MM.1S (cell line): ENCODE measurements around the gene CSNK1E.

ENCODE experiments used
- DNase-seq: peaks from one replicate; pipeline ENCODE4 v3.0.0-alpha.2; 2015
- H2AFZ ChIP-seq: fragments of 300-600 bp; sonication (generic); 2 replicates; pipeline ENCODE4 v1.6.0; 2016; ENCODE audit warnings: antibody characterized with exemption, low read length
- H3F3A ChIP-seq: fragments of 300-600 bp; sonication (generic); 2 replicates; pipeline ENCODE4 v1.6.1; 2016; ENCODE audit warnings: mild to moderate bottlenecking, antibody characterized with exemption, low read length, moderate library complexity, mixed read lengths; ENCODE audit not compliant: insufficient read depth
- H3K27ac ChIP-seq: fragments of 300-600 bp; sonication (generic); 2 replicates; pipeline ENCODE4 v1.5.1; 2016; ENCODE audit warnings: mild to moderate bottlenecking, low read length
- H3K27me3 ChIP-seq: fragments of 300-600 bp; sonication (generic); replicated peaks from 2 replicates; pipeline ENCODE4 v1.6.0; 2016; ENCODE audit warnings: low read length; ENCODE audit not compliant: insufficient read depth
- H3K36me3 ChIP-seq: fragments of 300-600 bp; sonication (generic); replicated peaks from 2 replicates; pipeline ENCODE4 v1.6.1; 2016; ENCODE audit warnings: mild to moderate bottlenecking, low read length, mixed read lengths; ENCODE audit not compliant: insufficient read depth
- H3K4me1 ChIP-seq: fragments of 300-600 bp; sonication (generic); 2 replicates; pipeline ENCODE4 v1.6.1; 2016; ENCODE audit warnings: low read length, mixed read lengths
- H3K4me2 ChIP-seq: fragments of 300-600 bp; sonication (generic); 2 replicates; pipeline ENCODE4 v1.6.0; 2016; ENCODE audit warnings: low read depth, low read length
- H3K4me3 ChIP-seq: fragments of 300-600 bp; sonication (generic); 2 replicates; pipeline ENCODE4 v1.5.1; 2016; ENCODE audit warnings: low read length, mixed read lengths
- H3K79me2 ChIP-seq: fragments of 300-600 bp; sonication (generic); 2 replicates; pipeline ENCODE4 v1.6.1; 2016; ENCODE audit warnings: mixed run types, low read length, mixed read lengths
- H3K9ac ChIP-seq: fragments of 300-600 bp; sonication (generic); 2 replicates; pipeline ENCODE4 v1.6.1; 2016; ENCODE audit warnings: low read length, mixed read lengths
- H3K9me2 ChIP-seq: fragments of 300-600 bp; sonication (generic); replicated peaks from 2 replicates; pipeline ENCODE4 v1.6.1; 2016; ENCODE audit warnings: mild to moderate bottlenecking, low read length, mixed read lengths; ENCODE audit not compliant: insufficient read depth
- H3K9me3 ChIP-seq: fragments of 300-600 bp; sonication (generic); replicated peaks from 2 replicates; pipeline ENCODE4 v1.6.1; 2016; ENCODE audit warnings: mild to moderate bottlenecking, low read length, mixed read lengths; ENCODE audit not compliant: insufficient read depth
- H4K20me1 ChIP-seq: fragments of 300-600 bp; sonication (generic); 2 replicates; pipeline ENCODE4 v1.6.1; 2016; ENCODE audit warnings: mild to moderate bottlenecking, low read length, moderate library complexity, mixed read lengths; ENCODE audit not compliant: insufficient read depth
- EZH2 ChIP-seq: fragments of 300-600 bp; sonication (generic); optimal IDR thresholded peaks from 2 replicates; pipeline ENCODE3; 2017; ENCODE audit warnings: low read depth, mild to moderate bottlenecking, antibody characterized with exemption, low read length, mixed read lengths
- EZH2phosphoT487 ChIP-seq: fragments of 300-600 bp; sonication (generic); IDR thresholded peaks from 2 replicates; pipeline ENCODE4 v1.6.1; 2018; ENCODE audit warnings: antibody characterized with exemption, low read length
- TF ChIP-seq, protein P1 (sequence below): fragments of 300-600 bp; sonication (generic); IDR thresholded peaks from 2 replicates; pipeline ENCODE4 v1.5.1; 2016; ENCODE audit warnings: antibody characterized with exemption, low read length, mixed read lengths

Gene CSNK1E

DNA sequence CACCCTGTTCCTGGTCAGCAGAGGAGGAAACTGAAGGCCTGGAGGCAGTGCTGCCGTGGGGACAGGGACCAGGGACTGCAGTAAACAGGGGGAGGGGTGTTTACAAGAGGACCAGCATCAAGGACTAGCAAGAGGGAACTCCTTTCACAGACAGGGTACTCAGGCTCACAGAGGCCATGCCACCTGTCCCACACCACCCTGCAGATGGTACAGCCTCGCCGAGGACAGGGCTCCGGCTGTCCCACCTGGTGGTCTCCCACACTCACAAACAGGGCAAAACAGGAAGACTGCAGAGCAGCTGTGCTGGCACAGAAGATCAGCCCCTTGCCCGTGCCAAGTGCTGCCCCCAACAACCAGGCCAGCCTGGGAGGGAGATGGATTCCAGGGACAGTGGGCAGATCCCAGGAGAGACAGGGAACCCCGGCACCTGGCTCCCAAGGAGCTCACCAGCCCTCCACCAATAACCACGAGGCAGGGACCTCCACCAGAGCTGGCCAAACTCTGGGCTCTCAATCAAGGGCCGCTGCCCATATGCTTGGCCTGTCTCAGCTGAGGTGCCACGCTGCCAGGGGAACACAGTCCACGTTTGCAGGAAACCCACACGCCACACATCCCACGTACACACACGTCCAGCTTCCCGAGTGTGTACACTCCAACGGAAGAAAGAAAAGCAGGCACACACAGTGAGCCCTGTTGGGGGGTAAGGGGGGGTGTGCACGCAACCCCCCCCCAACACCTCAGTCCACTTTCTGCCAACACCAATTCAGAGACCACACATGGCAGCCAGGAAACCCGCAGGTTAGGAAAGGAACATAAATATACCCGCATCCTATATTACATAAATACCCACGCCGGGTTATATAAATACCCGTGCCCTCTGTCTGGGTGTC lies 2.1 kb downstream of the CSNK1E start:
- peak overlapping the region; percentile 93 for H3K27ac ChIP-seq
- H3K4me2 ChIP-seq: peak overlapping the region; percentile 99
- TF ChIP-seq, protein P1, sequence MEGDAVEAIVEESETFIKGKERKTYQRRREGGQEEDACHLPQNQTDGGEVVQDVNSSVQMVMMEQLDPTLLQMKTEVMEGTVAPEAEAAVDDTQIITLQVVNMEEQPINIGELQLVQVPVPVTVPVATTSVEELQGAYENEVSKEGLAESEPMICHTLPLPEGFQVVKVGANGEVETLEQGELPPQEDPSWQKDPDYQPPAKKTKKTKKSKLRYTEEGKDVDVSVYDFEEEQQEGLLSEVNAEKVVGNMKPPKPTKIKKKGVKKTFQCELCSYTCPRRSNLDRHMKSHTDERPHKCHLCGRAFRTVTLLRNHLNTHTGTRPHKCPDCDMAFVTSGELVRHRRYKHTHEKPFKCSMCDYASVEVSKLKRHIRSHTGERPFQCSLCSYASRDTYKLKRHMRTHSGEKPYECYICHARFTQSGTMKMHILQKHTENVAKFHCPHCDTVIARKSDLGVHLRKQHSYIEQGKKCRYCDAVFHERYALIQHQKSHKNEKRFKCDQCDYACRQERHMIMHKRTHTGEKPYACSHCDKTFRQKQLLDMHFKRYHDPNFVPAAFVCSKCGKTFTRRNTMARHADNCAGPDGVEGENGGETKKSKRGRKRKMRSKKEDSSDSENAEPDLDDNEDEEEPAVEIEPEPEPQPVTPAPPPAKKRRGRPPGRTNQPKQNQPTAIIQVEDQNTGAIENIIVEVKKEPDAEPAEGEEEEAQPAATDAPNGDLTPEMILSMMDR: no peak
- TF ChIP-seq EZH2phosphoT487 (no peak), EZH2 (no peak)
- no peaks in the 10 kb centered on the region for H3K9me3 ChIP-seq
- H3K27me3 ChIP-seq: no peaks in the 10 kb centered on the region
- peaks cover 72% of the 10 kb centered on the region for H3F3A ChIP-seq
- H3K4me1 ChIP-seq: peaks cover 35% of the 10 kb centered on the region
- peaks cover 21% of the 10 kb centered on the region; the same call in 1 of the 2 replicates for H4K20me1 ChIP-seq
- no peaks in the 10 kb centered on the region for H3K36me3 ChIP-seq
- no peak overlapping the region for H2AFZ ChIP-seq
- DNase-seq: peak; percentile 63
- H3K79me2 ChIP-seq: peaks cover 76% of the 10 kb centered on the region
- peak overlapping the region; percentile 95 for H3K9ac ChIP-seq
- no peaks in the 10 kb centered on the region for H3K9me2 ChIP-seq
- peak overlapping the region; percentile 91 for H3K4me3 ChIP-seq

DNA sequence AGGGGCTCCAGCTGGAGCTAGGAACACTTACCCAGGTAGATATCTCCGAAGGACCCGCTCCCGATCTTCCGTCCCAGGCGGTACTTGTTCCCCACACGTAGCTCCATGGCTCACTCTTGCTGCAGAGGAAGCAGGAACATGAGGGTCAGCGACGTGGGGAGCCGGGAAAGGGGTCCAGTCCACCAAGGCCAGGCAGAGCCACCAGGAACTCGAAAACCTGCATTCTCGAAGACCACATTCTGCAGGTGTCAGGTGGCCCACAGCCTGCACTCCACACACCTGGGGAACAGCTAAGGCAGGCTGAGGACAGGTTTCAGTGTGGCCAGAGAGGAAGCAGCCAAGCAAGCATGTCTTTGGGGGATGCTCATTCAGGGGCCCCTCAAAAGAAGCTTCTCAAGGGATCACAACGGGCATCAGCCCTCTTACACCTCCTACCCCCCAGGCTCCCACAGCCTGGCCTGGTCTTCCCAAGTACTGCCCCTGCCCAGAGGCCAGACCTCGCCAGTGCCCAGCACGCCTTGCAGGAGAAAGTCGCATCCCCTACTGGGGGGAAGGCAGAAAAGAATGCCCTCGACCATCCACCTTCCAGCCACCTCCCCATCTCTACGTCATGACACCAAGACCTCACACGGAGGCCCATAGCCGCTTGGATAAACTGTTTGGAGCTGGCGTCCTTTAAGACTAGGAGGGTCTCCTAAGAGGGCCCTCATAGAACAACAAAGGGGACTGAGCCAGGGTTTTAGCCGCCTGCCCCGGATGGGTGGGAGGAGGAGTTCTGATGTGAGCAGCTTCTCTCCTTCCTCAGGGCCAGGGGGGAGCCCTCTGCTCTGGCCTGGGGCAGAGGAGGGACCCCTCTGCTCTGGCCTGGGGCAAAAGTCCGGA lies 2.9 kb downstream of the CSNK1E start:
- Histone ChIP-seq H3K9me2 (no peaks in the 10 kb centered on the region), H3K36me3 (no peaks in the 10 kb centered on the region), H2AFZ (no peak overlapping the region), H3K4me1 (peaks cover 42% of the 10 kb centered on the region), H3K4me2 (peak overlapping the region; percentile 99), H3F3A (peaks cover 78% of the 10 kb centered on the region), H3K27ac (peak overlapping the region; percentile 93), H3K4me3 (peak overlapping the region; percentile 91), H3K27me3 (no peaks in the 10 kb centered on the region), H3K9me3 (no peaks in the 10 kb centered on the region), H4K20me1 (peaks cover 27% of the 10 kb centered on the region; the same call in 1 of the 2 replicates), H3K9ac (peak overlapping the region; percentile 95), H3K79me2 (peaks cover 85% of the 10 kb centered on the region)
- DNase-seq: peak; percentile 83
- TF ChIP-seq EZH2 (no peak), EZH2phosphoT487 (no peak)
- TF ChIP-seq, protein P1: peak; percentile 11; the same call in 1 of the 2 replicates

DNA sequence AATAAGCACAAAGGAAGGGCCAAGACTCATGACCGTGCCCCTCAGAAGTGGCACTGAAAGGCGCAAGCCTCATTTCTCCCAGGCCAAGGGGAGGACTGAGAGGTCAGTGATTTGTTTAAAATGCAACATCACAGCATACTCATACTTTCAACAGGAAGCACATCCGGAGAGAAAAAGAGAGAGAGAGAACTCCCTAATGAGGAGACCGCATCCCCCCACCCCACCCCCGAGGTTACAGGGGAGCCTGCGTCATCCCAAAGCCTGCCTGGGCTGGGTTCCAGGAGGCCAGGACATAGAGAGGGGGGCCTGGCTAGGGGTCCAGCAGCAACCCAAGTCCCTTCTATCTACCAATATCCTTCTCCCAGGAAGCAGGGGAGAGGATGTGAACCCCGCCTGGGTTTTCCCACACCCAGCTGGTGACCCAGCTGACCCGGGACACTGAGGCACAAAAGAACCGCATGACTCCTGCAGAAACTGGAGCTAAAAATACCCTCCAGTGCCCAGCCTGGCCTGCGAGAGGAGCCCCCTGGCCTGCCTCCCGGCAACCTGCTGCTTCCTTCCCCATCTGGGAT lies 3.8 kb downstream of the CSNK1E start:
- Histone ChIP-seq H3K4me1 (peaks cover 46% of the 10 kb centered on the region), H4K20me1 (peaks cover 29% of the 10 kb centered on the region; the same call in 1 of the 2 replicates), H2AFZ (no peak overlapping the region), H3K9me3 (no peaks in the 10 kb centered on the region), H3K27me3 (no peaks in the 10 kb centered on the region), H3K36me3 (no peaks in the 10 kb centered on the region), H3K9me2 (no peaks in the 10 kb centered on the region), H3F3A (peaks cover 85% of the 10 kb centered on the region), H3K27ac (peak overlapping the region; percentile 93), H3K4me3 (peak overlapping the region; percentile 91), H3K9ac (peak overlapping the region; percentile 95), H3K79me2 (peaks cover 93% of the 10 kb centered on the region), H3K4me2 (peak overlapping the region; percentile 99)
- DNase-seq: peak; percentile 56
- TF ChIP-seq EZH2: no peak
- TF ChIP-seq EZH2phosphoT487: no peak
- TF ChIP-seq, protein P1: no peak
